Measurements from ENCODE around the gene MED17. TPM values are rescaled to one million over a fixed set of nuclear protein-coding genes. Genes with fewer than 3 reads are reported as not detected.

Gene MED17
- total and polyA plus RNA-seq, 2 of the 13 experiments (the other 11 are each of a cell fraction or from before 2014, with no cell fraction given), result 23.1 to 37.0 TPM

DNA sequence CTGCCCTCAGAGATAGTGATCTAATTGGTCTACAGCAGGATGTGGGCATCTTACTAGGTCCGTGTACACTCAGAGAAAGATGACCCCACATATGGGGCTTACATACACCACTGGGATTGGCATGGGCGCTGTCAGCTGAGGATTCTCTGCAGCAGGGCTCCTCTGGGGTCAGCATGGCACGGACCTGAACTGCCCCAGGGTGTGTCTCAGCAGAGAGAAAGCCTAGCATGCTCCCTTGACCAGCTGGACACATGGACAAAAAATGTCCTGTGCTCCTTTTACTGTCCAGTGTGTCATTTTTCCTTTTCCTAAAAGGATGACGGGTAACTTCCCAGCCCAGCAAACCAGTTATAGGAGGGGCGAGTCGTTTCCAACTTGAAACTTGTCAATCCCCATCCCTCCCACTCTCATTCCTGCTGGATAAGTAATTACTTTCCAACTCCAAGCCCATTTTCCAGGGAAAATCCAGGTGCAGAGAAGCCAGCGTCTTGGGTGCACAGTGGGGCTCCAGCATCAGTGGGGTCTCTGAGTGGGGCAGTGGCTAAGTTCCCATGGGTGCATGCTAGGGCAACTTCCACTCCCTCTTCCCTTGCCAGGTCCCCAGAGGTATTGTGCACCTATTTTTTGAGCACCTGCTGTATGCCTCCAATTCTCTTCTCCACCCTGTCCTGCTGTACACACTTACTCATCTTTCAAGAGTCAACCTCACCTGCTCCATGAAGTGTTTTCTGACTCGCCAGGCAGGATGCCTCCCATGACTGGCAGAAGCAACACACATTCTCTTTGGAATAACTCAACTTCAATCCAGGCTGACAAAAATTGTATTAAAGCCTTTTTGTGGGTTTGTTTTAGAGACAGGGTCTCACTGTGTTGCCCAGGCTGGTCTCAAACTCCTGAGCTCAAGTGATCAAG is 61.4 kb downstream of the MED17 start:
- DNase-seq (ENCODE audit: low spot score) (no peak), ATAC-seq (no peak), FAIRE-seq (no peak)
- POLR2A ChIA-PET, result no interaction called here
- H3K4me1 ChIP-seq (ENCODE audit: insufficient read depth, low read length), result peaks cover 15% of the 10 kb centered on the region
- WGBS (ENCODE audit: low lambda C conversion rate), result 26% methylated on average over 8 of the region's 8 CpGs
- no peaks in the 10 kb centered on the region for H3K36me3 ChIP-seq (replicated peaks in 1 of 2; ENCODE audit: control insufficient read depth in 1 of 2, insufficient read depth in 2 of 2, low read length in 2 of 2)
- in situ Hi-C loops (cut with HindIII; ENCODE audit: extremely low pct_ligation_motif_present, low pct_unique_long_range_greater_than_20kb), result no loop called here
- H3K9me3 ChIP-seq (ENCODE audit: low read length), result no peaks in the 10 kb centered on the region
- no peak overlapping the region for H3K4me3 ChIP-seq (replicated peaks in 1 of 3; ENCODE audit: insufficient read depth in 1 of 3, low read depth in 2 of 3, low read length in 3 of 3)
- H2AFZ ChIP-seq (ENCODE audit: low read length), result no peak overlapping the region
- no peak overlapping the region for H3K27ac ChIP-seq (ENCODE audit: extremely low read length, insufficient read depth, low read length)
- intact Hi-C loops (cut with micrococcal nuclease; ENCODE audit: unreplicated experiment), result no loop called here
- BruUV-seq (replicated peaks), result no TSS peak
- H3K4me2 ChIP-seq (ENCODE audit: low read depth, low read length), result no peak overlapping the region
- TF ChIP-seq MEF2D (CRISPR knock-in tag; IDR thresholded peaks at IDR 0.05) (no peak), SRSF9 (IDR thresholded peaks at IDR 0.05; ENCODE audit: borderline replicate concordance, insufficient read depth, low read depth, low read length, poor library complexity, severe bottlenecking) (no peak), MYC (CRISPR knock-in tag; IDR thresholded peaks at IDR 0.05; ENCODE audit: borderline replicate concordance) (no peak), JUND (CRISPR knock-in tag; IDR thresholded peaks at IDR 0.05) (no peak), KLF13 (CRISPR knock-in tag; IDR thresholded peaks at IDR 0.05) (no peak), GATAD2A (CRISPR knock-in tag; IDR thresholded peaks at IDR 0.05) (no peak)
- H4K20me1 ChIP-seq (ENCODE audit: insufficient read depth, low read length), result no peaks in the 10 kb centered on the region
- no peaks in the 10 kb centered on the region for H3K79me2 ChIP-seq (ENCODE audit: insufficient read depth, low read length)
- H3K9ac ChIP-seq (ENCODE audit: insufficient read depth, low read depth, low read length), result no peak overlapping the region
- peaks cover 4 to 41% of the 10 kb centered on the region in 2 experiments; a peak in 4 of 5 replicates for H3K27me3 ChIP-seq (ENCODE audit: control insufficient read depth in 1 of 2, insufficient read depth in 2 of 2, low read length in 2 of 2)
- CTCF ChIA-PET (ENCODE audit: low intra/inter-chr PET ratio, low total read pairs), result no interaction called here

DNA sequence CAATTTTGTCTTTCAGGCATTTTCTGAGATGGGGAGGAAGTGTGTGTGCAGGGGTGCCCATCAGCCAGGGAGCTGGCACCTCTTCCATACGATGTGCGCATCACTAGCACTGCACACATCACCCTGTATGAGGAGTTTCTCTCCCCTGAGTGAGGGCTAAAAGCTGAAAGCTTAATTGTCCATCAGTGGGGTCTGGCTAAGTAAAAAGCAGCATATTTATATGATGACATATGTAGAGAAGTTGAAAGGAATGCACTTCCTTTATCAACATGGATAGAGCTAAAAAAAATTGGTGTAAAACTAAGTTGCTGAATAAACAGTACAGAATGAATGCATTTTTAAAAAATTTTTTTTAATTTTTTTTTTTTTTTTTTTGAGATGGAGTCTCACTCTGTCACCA is 62.3 kb downstream of the MED17 start:
- TF ChIP-seq RCOR2 (CRISPR knock-in tag; IDR thresholded peaks at IDR 0.05), result no peak
- no peak for FAIRE-seq
- ChIA-PET CTCF (ENCODE audit: low intra/inter-chr PET ratio, low total read pairs) (no interaction called here), POLR2A (no interaction called here)
- Histone ChIP-seq H3K9me3 (ENCODE audit: low read length) (no peaks in the 10 kb centered on the region), H3K79me2 (ENCODE audit: insufficient read depth, low read length) (no peaks in the 10 kb centered on the region), H4K20me1 (ENCODE audit: insufficient read depth, low read length) (no peaks in the 10 kb centered on the region), H3K4me1 (ENCODE audit: insufficient read depth, low read length) (peaks cover 19% of the 10 kb centered on the region), H2AFZ (ENCODE audit: low read length) (no peak overlapping the region), H3K36me3 (replicated peaks in 1 of 2; ENCODE audit: control insufficient read depth in 1 of 2, insufficient read depth in 2 of 2, low read length in 2 of 2) (no peaks in the 10 kb centered on the region), H3K9ac (ENCODE audit: insufficient read depth, low read depth, low read length) (no peak overlapping the region), H3K27ac (ENCODE audit: extremely low read length, insufficient read depth, low read length) (no peak overlapping the region), H3K4me2 (ENCODE audit: low read depth, low read length) (no peak overlapping the region), H3K27me3 (ENCODE audit: control insufficient read depth in 1 of 2, insufficient read depth in 2 of 2, low read length in 2 of 2) (peaks cover 4 to 46% of the 10 kb centered on the region in 2 experiments; a peak in 4 of 5 replicates), H3K4me3 (replicated peaks in 1 of 3; ENCODE audit: insufficient read depth in 1 of 3, low read depth in 2 of 3, low read length in 3 of 3) (no peak overlapping the region)
- BruUV-seq (replicated peaks), result no TSS peak
- in situ Hi-C loops (cut with HindIII; ENCODE audit: extremely low pct_ligation_motif_present, low pct_unique_long_range_greater_than_20kb), result no loop called here
- intact Hi-C loops (cut with micrococcal nuclease; ENCODE audit: unreplicated experiment), result no loop called here
- no peak for ATAC-seq
- WGBS (ENCODE audit: low lambda C conversion rate), result 87% methylated on average over 2 of the region's 2 CpGs
- no peak for DNase-seq (ENCODE audit: low spot score)

All from HepG2 (cell line).